ENCODE results near the gene FARP1.

DNA sequence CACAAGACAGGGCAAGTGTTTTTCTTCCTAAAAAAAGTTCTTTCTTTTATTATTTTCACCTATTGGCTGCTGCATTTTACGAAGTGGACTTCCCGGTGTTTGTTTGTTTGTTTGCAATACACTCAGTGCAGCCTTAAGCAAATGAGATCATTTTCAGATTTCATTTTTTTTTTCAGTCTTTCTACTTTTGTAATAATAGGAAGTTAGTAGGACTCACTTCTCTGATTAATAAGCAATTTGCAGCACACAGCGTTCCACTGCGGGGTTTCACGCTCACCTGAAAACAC lies 305.7 kb downstream of the FARP1 start:
- TF ChIP-seq CTCF (IDR thresholded peaks at IDR 0.05 in 2 of 3, conservative IDR thresholded peaks at IDR 0.05 in 1 of 3; ENCODE audit: control insufficient read depth in 2 of 3, extremely low read depth in 1 of 3, insufficient read depth in 1 of 3, low read depth in 3 of 3, low read length in 3 of 3), result no peak
- TF ChIP-seq BHLHE40 (IDR thresholded peaks at IDR 0.05; ENCODE audit: borderline replicate concordance in 1 of 2, low read depth in 2 of 2, low read length in 1 of 2), result no peak
- no peak for TF ChIP-seq JUND (IDR thresholded peaks at IDR 0.05; ENCODE audit: low read depth, low read length)
- TF ChIP-seq RELA (IDR thresholded peaks at IDR 0.05; ENCODE audit: borderline replicate concordance, partially characterized antibody), result no peak
- TF ChIP-seq POLR2AphosphoS5 (IDR thresholded peaks at IDR 0.05; ENCODE audit: low read length), result no peak
- no peak for TF ChIP-seq POLR2A (IDR thresholded peaks at IDR 0.05; ENCODE audit: low read depth, low read length)
- TF ChIP-seq E2F4 (IDR thresholded peaks at IDR 0.05; ENCODE audit: low read depth, low read length), result no peak
- TF ChIP-seq, protein P1, sequence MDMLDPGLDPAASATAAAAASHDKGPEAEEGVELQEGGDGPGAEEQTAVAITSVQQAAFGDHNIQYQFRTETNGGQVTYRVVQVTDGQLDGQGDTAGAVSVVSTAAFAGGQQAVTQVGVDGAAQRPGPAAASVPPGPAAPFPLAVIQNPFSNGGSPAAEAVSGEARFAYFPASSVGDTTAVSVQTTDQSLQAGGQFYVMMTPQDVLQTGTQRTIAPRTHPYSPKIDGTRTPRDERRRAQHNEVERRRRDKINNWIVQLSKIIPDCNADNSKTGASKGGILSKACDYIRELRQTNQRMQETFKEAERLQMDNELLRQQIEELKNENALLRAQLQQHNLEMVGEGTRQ (IDR thresholded peaks at IDR 0.05; ENCODE audit: borderline replicate concordance, low read depth, low read length), result no peak
- TF ChIP-seq BMI1 (IDR thresholded peaks at IDR 0.05; ENCODE audit: borderline replicate concordance), result no peak
- TF ChIP-seq CHD4 (IDR thresholded peaks at IDR 0.05), result no peak
- TF ChIP-seq ATF3 (IDR thresholded peaks at IDR 0.05; ENCODE audit: borderline replicate concordance, extremely low read depth, low read depth, low read length), result no peak
- TF ChIP-seq NFYB (IDR thresholded peaks at IDR 0.05; ENCODE audit: insufficient read depth, low read depth, low read length), result no peak
- TF ChIP-seq SP1 (IDR thresholded peaks at IDR 0.05; ENCODE audit: low read depth, low read length), result no peak
- no peak for TF ChIP-seq MLLT1 (IDR thresholded peaks at IDR 0.05)
